Small intestine (tissue), 7 donors: ENCODE results near the gene RECQL5. TPM values are rescaled to one million over a fixed set of nuclear protein-coding genes. Genes with fewer than 3 reads are reported as not detected.
"Not testable (repeated sequence)": the region's sequence is repeated elsewhere in the genome, so short reads cannot be mapped to it uniquely, and the experiment has no call there.

Source experiments
- DNase-seq, 2 donors: peaks; one replicate each; pipeline versions ENCODE4 v3.0.0 to v3.0.0-alpha.2; 2013
- FAIRE-seq: peaks from 2 replicates; lab custom pipeline; 2012; peaks lifted over from hg19 to GRCh38; lab: Jason Lieb, UNC
- H3K27ac ChIP-seq, 3 donors: one replicate each; pipeline ENCODE4 v1.5.1; 2013; ENCODE audit warnings: low read length in 2 of 3, mild to moderate bottlenecking in 2 of 3, control low read depth in 1 of 3, inconsistent platforms in 1 of 3, low read depth in 1 of 3, moderate library complexity in 1 of 3
- H3K27me3 ChIP-seq, 3 donors: one replicate each; pipeline ENCODE4 v1.6.1; 2013; ENCODE audit warnings: low read length in 3 of 3, inconsistent platforms in 1 of 3; ENCODE audit not compliant: control insufficient read depth in 3 of 3, insufficient read depth in 3 of 3
- H3K36me3 ChIP-seq, 3 donors: one replicate each; pipeline ENCODE4 v1.6.1; 2013; ENCODE audit warnings: low read length in 3 of 3, inconsistent platforms in 1 of 3, low read depth in 1 of 3, mild to moderate bottlenecking in 1 of 3, moderate library complexity in 1 of 3; ENCODE audit not compliant: control insufficient read depth in 3 of 3, insufficient read depth in 2 of 3
- H3K4me1 ChIP-seq, 3 donors: one replicate each; pipeline ENCODE4 v1.6.1; 2013; ENCODE audit warnings: low read length in 2 of 3, inconsistent platforms in 1 of 3, low read depth in 1 of 3, mild to moderate bottlenecking in 1 of 3, moderate library complexity in 1 of 3; ENCODE audit not compliant: control insufficient read depth in 3 of 3, insufficient read depth in 2 of 3
- H3K4me3 ChIP-seq, 3 donors: one replicate each; pipeline ENCODE4 v1.5.1; 2013; ENCODE audit warnings: low read length in 3 of 3, control low read depth in 1 of 3, inconsistent platforms in 1 of 3, low read depth in 1 of 3, mild to moderate bottlenecking in 1 of 3, moderate library complexity in 1 of 3
- H3K9me3 ChIP-seq, 2 donors: one replicate each; pipeline ENCODE4 v1.6.1; 2013; ENCODE audit warnings: low read depth in 1 of 2, low read length in 1 of 2; ENCODE audit not compliant: control insufficient read depth in 2 of 2, insufficient read depth in 1 of 2
- WGBS, 3 donors: extraction: QIAGEN DNeasy Blood & Tissue Kit; methylation state at CpG; one replicate each; pipeline ENCODE4 v1.1.7; 2013; 5-methylcytosine and 5-hydroxymethylcytosine counted together
- polyA plus RNA-seq, 4 donors: library from polyadenylated mRNA; stranded (reverse) in 3 of 4; unstranded in 1 of 4; fragments of 200-250 nt in 3 of 4; fragments of 120-200 nt in 1 of 4; gene quantifications; one replicate each; pipeline versions ENCODE4 v1.2.1 to v1.2.3, GENCODE V29; 2013
- donor health status: healthy with polysubstance abuse.
- donor health status: control.
- donor health status: control.
- donor health status: Bipolar disorder and iron deficiency.
- donor health status: healthy.

Gene RECQL5
- polyA plus RNA-seq, 4 donors, result 14.6 to 41.2 (median 17.9) TPM

GRCh38 chr17:75639327-75639726 is 27.6 kb downstream of the RECQL5 start:
- H3K27ac ChIP-seq, result no peak overlapping the region
- peak in 1 of 2 donors; percentile 16 for DNase-seq
- no peak overlapping the region for H3K4me3 ChIP-seq
- no peaks in the 10 kb centered on the region for H3K9me3 ChIP-seq
- H3K27me3 ChIP-seq, result no peaks in the 10 kb centered on the region
- H3K36me3 ChIP-seq, result peaks cover 0 to 82% (median 3%) of the 10 kb centered on the region in 3 donors
- 86 to 92% (median 91%) methylated on average over 1 to 3 of the region's 3 CpGs for WGBS, 3 donors
- no peak for FAIRE-seq
- H3K4me1 ChIP-seq, result peaks cover 0 to 75% (median 9%) of the 10 kb centered on the region in 3 donors

GRCh38 chr17:75638893-75639292 is 28.1 kb downstream of the RECQL5 start:
- Histone ChIP-seq H3K4me1 (peaks cover 0 to 79% (median 9%) of the 10 kb centered on the region in 3 donors), H3K27ac (no peak overlapping the region), H3K4me3 (no peak overlapping the region), H3K27me3 (no peaks in the 10 kb centered on the region), H3K36me3 (peaks cover 0 to 83% (median 3%) of the 10 kb centered on the region in 3 donors), H3K9me3 (no peaks in the 10 kb centered on the region)
- 90 to 95% (median 93%) methylated on average over 12 to 13 of the region's 13 CpGs for WGBS, 3 donors
- FAIRE-seq (no peak), DNase-seq (no peak)

GRCh38 chr17:75638039-75638438 is 28.9 kb downstream of the RECQL5 start:
- not testable (repeated sequence) for H3K27ac ChIP-seq, H3K4me3 ChIP-seq, DNase-seq, H3K27me3 ChIP-seq, H3K9me3 ChIP-seq, FAIRE-seq
- 91 to 96% (median 96%) methylated on average over 12 of the region's 12 CpGs for WGBS, 3 donors
- peaks cover 0 to 82% (median 9%) of the 10 kb centered on the region in 3 donors for H3K4me1 ChIP-seq
- H3K36me3 ChIP-seq, result peaks cover 0 to 74% (median 3%) of the 10 kb centered on the region in 3 donors

GRCh38 chr17:75637551-75637950 is 29.4 kb downstream of the RECQL5 start:
- H3K4me3 ChIP-seq, result no peak overlapping the region
- FAIRE-seq (no peak), DNase-seq (peak in 1 of 2 donors; percentile 11)
- no peaks in the 10 kb centered on the region for H3K27me3 ChIP-seq
- H3K9me3 ChIP-seq, result no peaks in the 10 kb centered on the region
- H3K36me3 ChIP-seq, result peaks cover 0 to 73% (median 3%) of the 10 kb centered on the region in 3 donors
- 67 to 80% (median 69%) methylated on average over 7 of the region's 7 CpGs for WGBS, 3 donors
- no peak overlapping the region for H3K27ac ChIP-seq
- H3K4me1 ChIP-seq, result peaks cover 0 to 82% (median 7%) of the 10 kb centered on the region in 3 donors

DNA sequence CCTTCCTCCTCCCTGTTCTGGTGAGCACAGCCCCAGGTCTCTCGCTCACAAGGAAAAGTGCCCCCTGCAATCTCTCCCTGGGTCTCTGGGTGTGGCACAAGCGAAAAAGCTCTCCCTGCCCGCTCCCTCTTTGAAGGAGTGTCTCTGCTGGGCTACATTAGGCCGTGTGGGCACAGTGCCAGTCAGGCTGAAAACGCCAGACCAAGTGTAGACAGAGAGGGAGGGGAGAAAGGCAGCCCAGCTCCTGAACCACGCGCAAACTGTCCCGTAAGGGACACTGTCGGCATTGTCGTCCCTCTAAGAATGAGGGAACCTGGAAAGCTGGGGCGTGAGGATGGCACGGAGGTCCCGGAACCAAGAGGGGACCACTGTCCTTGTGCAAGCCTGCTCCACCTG is 29.8 kb downstream of the RECQL5 start:
- Histone ChIP-seq H3K4me3 (no peak overlapping the region), H3K27me3 (no peaks in the 10 kb centered on the region), H3K27ac (no peak overlapping the region), H3K4me1 (peaks cover 0 to 82% (median 6%) of the 10 kb centered on the region in 3 donors), H3K36me3 (peaks cover 0 to 76% (median 3%) of the 10 kb centered on the region in 3 donors), H3K9me3 (no peaks in the 10 kb centered on the region)
- no peak for FAIRE-seq
- WGBS, 3 donors, result 28 to 63% (median 57%) methylated on average over 10 to 13 of the region's 13 CpGs
- DNase-seq, result peak; percentile 23 to 59

DNA sequence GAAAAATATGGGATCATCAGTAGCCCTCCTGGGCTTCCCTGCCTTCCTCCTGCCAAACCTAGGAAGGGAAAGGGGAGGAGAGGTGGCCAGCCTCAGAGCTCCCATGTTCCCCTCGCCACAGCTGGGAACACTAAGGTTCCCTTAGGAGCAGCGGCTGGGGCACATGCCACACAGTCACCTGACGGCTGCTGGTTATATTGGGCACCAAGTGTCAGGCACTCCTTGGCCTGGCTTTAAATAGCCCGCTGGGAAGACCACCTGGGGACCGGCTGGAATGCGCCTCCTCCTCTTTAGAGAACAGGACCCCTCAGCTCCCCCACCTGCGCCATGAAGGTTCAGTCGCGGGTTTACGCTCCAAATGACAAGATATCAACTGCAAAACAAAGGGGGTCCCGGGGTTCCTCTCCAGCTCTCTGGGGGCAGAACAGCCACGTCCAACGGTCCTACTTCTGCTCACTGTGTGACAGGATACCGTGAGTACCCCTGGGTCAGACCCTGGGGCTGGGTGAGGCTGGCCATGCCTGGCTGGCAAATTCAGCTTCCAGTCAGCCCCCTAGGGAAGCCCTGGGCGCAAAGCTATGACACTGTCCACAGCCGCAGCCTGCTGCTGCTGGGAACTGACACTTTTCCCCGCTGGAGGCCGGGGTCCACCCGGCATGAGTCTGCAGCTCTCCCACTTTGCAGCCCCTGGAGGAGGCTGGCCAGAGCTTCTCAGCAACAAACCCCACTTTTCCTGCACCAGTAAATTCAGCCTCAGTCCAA is 30.4 kb downstream of the RECQL5 start:
- WGBS, 3 donors, result 71 to 82% (median 76%) methylated on average over 19 of the region's 19 CpGs
- FAIRE-seq (no peak), DNase-seq (no peak)
- H3K27me3 ChIP-seq, result no peaks in the 10 kb centered on the region
- no peaks in the 10 kb centered on the region for H3K9me3 ChIP-seq
- peaks cover 0 to 76% (median 3%) of the 10 kb centered on the region in 3 donors for H3K36me3 ChIP-seq
- peak overlapping the region in 2 of 3 donors; percentile 65 to 89 for H3K27ac ChIP-seq
- no peak overlapping the region for H3K4me3 ChIP-seq
- H3K4me1 ChIP-seq, result peaks cover 0 to 79% (median 6%) of the 10 kb centered on the region in 3 donors

DNA sequence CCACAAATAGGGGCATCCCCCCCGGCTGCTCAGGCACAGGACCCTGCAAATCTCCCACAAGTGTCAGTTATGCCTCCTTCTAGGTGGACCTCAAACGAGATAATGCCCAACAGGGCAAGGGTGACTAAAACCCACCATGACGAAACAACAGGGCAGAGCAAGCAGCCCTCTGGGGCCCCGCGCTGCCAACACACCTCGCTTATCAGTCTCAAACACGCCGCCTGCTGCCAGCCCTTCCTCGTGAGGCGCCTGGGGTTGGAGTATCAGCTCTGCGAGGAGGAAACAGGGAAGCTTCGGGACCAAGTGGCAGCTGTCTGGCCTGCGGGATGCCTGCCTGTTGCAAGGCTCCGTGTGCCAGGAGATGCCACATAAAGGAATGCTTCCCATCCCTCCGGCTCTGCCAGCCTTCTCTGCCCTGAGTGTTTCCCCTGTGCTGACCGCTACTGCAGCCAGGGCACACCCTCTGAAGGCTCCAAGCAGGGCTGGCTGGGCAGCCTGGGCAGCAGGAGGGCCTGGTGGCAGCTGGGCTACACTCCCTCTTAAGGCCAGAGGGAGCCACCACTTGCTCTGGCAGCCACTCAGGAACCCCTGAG is 31.2 kb downstream of the RECQL5 start:
- Histone ChIP-seq H3K4me1 (peaks cover 0 to 75% (median 6%) of the 10 kb centered on the region in 3 donors), H3K27me3 (no peaks in the 10 kb centered on the region), H3K9me3 (no peaks in the 10 kb centered on the region), H3K4me3 (no peak overlapping the region), H3K36me3 (peaks cover 0 to 76% (median 3%) of the 10 kb centered on the region in 3 donors), H3K27ac (peak overlapping the region; percentile 24 to 89 (median 65))
- DNase-seq, result peak; percentile 90 to 91
- 8 to 65% (median 43%) methylated on average over 15 to 16 of the region's 16 CpGs for WGBS, 3 donors
- FAIRE-seq, result no peak

GRCh38 chr17:75634754-75635609 is 32.0 kb downstream of the RECQL5 start:
- H3K4me3 ChIP-seq, result peak overlapping the region in 1 of 3 donors; percentile 1
- DNase-seq (no peak), FAIRE-seq (no peak)
- 64 to 80% (median 77%) methylated on average over 20 of the region's 20 CpGs for WGBS, 3 donors
- H3K4me1 ChIP-seq, result peaks cover 0 to 68% (median 5%) of the 10 kb centered on the region in 3 donors
- H3K36me3 ChIP-seq, result peaks cover 0 to 77% (median 3%) of the 10 kb centered on the region in 3 donors
- H3K27ac ChIP-seq, result peak overlapping the region; percentile 16 to 89 (median 65)
- no peaks in the 10 kb centered on the region for H3K9me3 ChIP-seq
- no peaks in the 10 kb centered on the region for H3K27me3 ChIP-seq
